GM12865 (cell line): ENCODE results near the gene IZUMO1.
A peak's percentile ranks its signal among the peaks of the same experiment; 100 is the strongest.

Experiments used
- DNase-seq: peaks from one replicate; pipeline ENCODE4 v3.0.0; 2010; ENCODE audit warnings: low read depth
- H3K4me3 ChIP-seq: 2 replicates; pipeline ENCODE4 v1.5.1; 2011; ENCODE audit warnings: mild to moderate bottlenecking, low read depth, low read length, control low read depth
- TF ChIP-seq, protein P1 (sequence below): IDR thresholded peaks from 2 replicates; pipeline ENCODE4 v1.5.1; 2011; ENCODE audit warnings: low read length, control low read depth, low read depth, inconsistent platforms; ENCODE audit not compliant: insufficient read depth; ENCODE audit errors: missing control alignments

Gene IZUMO1

DNA sequence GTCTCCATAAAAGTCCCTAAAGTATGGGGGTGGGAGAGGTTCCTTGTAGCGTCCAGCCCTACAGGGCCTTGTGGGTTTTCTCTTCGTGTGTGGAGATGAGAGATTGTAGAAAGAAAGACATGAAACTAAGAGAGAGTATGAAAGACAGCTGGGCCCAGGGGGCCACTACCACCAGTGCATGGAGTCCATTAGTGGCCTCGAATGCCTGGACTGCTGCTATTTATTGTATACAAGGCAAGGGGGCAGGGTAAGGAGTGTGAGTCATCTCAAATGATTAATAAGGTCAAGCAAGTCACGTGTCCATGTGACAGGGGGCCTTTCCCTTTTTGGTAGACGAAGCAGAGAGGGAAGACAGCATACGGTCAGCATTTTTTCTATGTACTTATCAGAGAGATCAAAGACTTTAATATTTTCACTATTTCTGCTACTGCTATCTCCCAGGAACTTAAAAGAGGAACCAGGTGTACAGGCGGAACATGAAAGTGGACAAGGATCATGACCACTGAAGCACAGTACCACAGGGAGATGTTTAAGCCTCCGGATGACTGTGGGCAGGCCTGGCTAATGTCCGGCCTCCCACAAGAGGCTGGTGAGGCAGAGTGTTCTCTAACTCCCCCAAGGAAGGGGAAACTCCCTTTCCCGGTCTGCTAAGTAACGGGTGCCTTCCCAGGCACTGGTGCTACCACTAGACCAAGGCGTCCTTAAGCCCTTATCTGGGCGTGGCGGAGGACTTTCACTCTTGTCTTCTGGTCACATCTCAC is 34.1 kb upstream of the IZUMO1 start:
- DNase-seq = peak; percentile 55
- TF ChIP-seq, protein P1, sequence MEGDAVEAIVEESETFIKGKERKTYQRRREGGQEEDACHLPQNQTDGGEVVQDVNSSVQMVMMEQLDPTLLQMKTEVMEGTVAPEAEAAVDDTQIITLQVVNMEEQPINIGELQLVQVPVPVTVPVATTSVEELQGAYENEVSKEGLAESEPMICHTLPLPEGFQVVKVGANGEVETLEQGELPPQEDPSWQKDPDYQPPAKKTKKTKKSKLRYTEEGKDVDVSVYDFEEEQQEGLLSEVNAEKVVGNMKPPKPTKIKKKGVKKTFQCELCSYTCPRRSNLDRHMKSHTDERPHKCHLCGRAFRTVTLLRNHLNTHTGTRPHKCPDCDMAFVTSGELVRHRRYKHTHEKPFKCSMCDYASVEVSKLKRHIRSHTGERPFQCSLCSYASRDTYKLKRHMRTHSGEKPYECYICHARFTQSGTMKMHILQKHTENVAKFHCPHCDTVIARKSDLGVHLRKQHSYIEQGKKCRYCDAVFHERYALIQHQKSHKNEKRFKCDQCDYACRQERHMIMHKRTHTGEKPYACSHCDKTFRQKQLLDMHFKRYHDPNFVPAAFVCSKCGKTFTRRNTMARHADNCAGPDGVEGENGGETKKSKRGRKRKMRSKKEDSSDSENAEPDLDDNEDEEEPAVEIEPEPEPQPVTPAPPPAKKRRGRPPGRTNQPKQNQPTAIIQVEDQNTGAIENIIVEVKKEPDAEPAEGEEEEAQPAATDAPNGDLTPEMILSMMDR = no peak
- H3K4me3 ChIP-seq = no peak overlapping the region

DNA sequence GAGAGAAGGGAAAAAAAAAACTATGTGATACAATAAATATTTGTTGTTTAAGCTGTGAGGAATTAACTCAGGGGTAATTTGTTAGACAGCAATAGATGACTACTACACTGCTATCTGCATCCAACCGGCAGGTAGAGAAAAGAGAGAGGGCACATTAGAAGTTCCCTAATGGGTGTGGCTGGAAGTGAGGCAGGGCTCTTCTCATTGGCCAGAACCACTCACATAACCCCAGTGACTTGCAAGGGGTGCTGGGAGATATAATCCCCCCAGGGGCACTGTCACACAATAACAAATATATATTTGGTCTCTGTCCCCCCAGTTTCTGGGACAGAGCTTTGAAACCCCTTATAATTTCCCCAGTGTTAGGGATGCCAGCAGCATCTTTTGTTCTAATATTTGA is 32.9 kb upstream of the IZUMO1 start:
- TF ChIP-seq, protein P1 = no peak
- no peak overlapping the region for H3K4me3 ChIP-seq
- DNase-seq = peak; percentile 23

DNA sequence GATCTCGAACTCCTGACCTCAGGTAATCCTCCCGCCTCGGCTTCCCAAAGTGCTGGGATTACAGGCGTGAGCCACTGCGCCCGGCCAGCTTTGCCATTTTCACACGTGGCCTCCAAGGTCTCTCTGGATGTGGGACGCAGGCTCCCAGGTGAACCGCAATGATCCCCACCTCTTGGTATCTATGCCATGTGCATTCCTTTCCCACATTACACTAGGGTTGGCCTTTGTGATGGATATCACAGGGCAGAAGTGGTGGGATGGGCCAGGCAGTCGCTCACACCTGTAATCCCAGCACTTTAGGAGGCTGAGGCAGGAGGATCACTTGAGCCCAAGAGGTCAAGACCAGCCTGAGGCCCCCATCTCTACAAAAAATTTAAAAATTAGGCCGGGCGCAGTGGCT is 31.0 kb upstream of the IZUMO1 start:
- TF ChIP-seq, protein P1 = no peak
- no peak for DNase-seq
- no peak overlapping the region for H3K4me3 ChIP-seq

DNA sequence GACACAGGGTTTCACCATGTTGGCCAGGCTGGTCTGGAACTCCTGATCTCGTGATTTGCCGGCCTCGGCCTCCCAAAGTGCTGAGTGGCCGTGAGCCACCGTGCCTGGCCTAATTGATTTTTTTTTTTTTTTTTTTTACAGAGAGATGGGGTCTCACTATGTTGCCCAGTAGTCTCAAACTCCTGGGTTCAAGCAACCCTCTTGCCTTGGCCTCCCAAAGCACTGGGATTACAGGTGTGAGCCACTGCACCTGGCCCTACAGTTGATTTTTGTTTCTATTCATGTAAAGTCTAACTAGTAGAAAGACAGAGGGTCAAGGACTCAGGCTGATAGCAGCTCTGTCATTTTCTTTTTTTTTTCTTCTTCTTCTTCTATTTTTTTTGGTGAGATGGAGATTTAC is 30.4 kb upstream of the IZUMO1 start:
- H3K4me3 ChIP-seq = no peak overlapping the region
- DNase-seq = no peak
- TF ChIP-seq, protein P1 = no peak

DNA sequence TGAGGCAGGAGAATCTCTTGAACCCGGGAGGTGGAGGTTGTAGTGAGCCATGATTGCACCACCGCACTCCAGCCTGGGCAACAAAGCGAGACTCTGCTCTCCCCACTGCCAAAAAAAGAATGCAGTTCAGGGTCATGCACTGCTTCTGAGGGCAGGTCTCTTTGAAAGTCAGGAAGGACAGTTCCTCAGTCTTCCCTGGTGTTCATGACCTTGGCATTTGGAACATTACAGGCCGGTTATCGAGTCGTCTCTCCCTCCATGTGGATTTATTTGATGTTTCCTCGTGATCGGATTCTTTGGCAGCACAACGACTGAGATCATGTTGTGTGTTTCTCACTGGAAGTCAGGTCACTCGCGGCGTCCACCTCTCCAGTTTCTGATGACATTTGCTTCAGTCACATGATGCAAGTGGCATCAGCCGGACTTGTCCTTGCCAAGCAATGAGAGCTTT is 25.8 kb upstream of the IZUMO1 start:
- H3K4me3 ChIP-seq = no peak overlapping the region
- TF ChIP-seq, protein P1 = no peak
- DNase-seq = no peak

DNA sequence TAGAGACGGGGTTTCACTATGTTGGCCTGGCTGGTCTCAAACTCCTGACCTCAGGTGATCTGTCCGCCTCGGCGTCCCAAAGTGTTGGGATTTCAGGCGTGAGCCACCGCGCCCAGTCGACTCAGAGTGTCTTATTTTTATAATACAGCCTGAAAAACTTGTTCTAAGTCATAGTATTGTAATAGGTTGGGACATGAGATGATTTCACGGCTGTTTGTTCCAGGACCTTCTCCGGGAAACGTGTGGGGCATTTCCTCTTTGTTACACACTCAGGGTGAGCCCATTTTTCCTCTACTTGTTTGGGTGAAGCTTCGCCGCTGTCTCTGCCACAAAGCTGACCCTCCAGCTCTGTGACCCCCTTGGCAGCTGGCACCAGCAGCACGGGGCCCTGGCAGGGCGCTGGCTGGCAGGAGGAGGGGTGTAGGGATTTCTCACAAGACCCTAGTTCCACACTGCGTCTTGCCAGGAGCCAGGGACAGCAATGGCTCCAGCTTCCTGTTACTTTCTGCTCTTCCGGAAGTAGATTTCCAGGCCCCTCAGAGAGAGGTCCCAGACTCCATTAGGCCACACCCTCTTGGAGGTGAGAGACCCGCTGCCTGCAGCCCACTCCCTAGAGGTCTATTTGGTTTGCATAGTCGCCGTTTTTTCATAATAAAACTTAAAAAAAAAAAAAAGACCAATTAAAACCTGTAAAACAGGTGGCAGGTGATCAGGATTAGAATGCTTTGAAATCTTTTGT is 24.2 kb upstream of the IZUMO1 start:
- TF ChIP-seq, protein P1 = no peak
- H3K4me3 ChIP-seq = no peak overlapping the region

More for the DNA sequence above, 24.2 kb upstream of the IZUMO1 start:
- no peak for DNase-seq
